Endothelial cell of umbilical vein (primary cell): ENCODE measurements around the gene TET1. TPM values are rescaled to one million over a fixed set of nuclear protein-coding genes. Genes with fewer than 3 reads are reported as not detected.

ENCODE experiments used
- BruUV-seq: library from RNA; stranded (reverse); fragments of 400-500 nt; replicated peaks from 2 replicates; lab custom pipeline; 2021; lab: Mats Ljungman, UMichigan
- CTCF ChIA-PET: fragments of 300-600, 350-600 bp; sonication (Branson Sonifier 250); formaldehyde crosslinking; loops from one replicate; lab custom pipeline; 2021; ENCODE audit warnings: antibody characterized with exemption, inconsistent platforms; lab: Charles Lee
- POLR2A ChIA-PET: fragments of 300-600, 350-600 bp; sonication (Branson Sonifier 250); formaldehyde crosslinking; loops from one replicate; lab custom pipeline; 2021; ENCODE audit warnings: antibody characterized with exemption, inconsistent platforms; lab: Charles Lee
- DNase-seq: peaks from one replicate; pipeline ENCODE4 v3.0.0-alpha.2; 2011; ENCODE audit warnings: low read depth, low spot score
- FAIRE-seq: peaks from 2 replicates; lab custom pipeline; 2011; peaks lifted over from hg19 to GRCh38; lab: Jason Lieb, UNC
- H2AFZ ChIP-seq: 2 replicates; pipeline ENCODE4 v1.6.0; 2012; ENCODE audit warnings: low read depth, low read length, control low read depth, inconsistent platforms
- H3K27ac ChIP-seq: 2 replicates; pipeline ENCODE4 v1.5.1; 2011; ENCODE audit warnings: low read depth, mild to moderate bottlenecking, control low read depth, low read length, moderate library complexity; ENCODE audit not compliant: insufficient read depth
- H3K27me3 ChIP-seq, 2 experiments: 2 replicates each; pipeline versions ENCODE4 v1.6.0 to v1.6.1; 2011; ENCODE audit warnings: low read length in 2 of 2, mixed read lengths in 1 of 2; ENCODE audit not compliant: control insufficient read depth in 2 of 2, insufficient read depth in 2 of 2
- H3K36me3 ChIP-seq, 2 experiments: 2 replicates in 1 of 2; 3 replicates in 1 of 2; pipeline ENCODE4 v1.5.1; 2011; ENCODE audit warnings: low read length in 2 of 2, mild to moderate bottlenecking in 1 of 2, moderate library complexity in 1 of 2; ENCODE audit not compliant: control insufficient read depth in 2 of 2, insufficient read depth in 2 of 2; ENCODE audit errors: extremely low read depth in 1 of 2
- H3K4me1 ChIP-seq: 3 replicates; pipeline ENCODE4 v1.5.1; 2011; ENCODE audit warnings: mild to moderate bottlenecking, low read length; ENCODE audit not compliant: control insufficient read depth, insufficient read depth; ENCODE audit errors: extremely low read depth
- H3K4me2 ChIP-seq: 2 replicates; pipeline ENCODE4 v1.6.1; 2011; ENCODE audit warnings: low read length, control low read depth, mixed read lengths; ENCODE audit not compliant: insufficient read depth
- H3K4me3 ChIP-seq, 3 experiments: fragments of 200-600 bp in 1 of 3; sonication (generic), shearing (Covaris generic) in 1 of 3; replicated peaks in 1 of 3; 2 replicates each; pipeline ENCODE4 v1.5.1; 2011 to 2016; ENCODE audit warnings: control low read depth in 3 of 3, low read length in 3 of 3, mild to moderate bottlenecking in 2 of 3, inconsistent platforms in 1 of 3, low read depth in 1 of 3, moderate library complexity in 1 of 3; ENCODE audit not compliant: insufficient read depth in 1 of 3
- H3K79me2 ChIP-seq: 2 replicates; pipeline ENCODE4 v1.6.0; 2012; ENCODE audit warnings: low read length, inconsistent platforms; ENCODE audit not compliant: control insufficient read depth, insufficient read depth
- H3K9ac ChIP-seq: replicated peaks from 2 replicates; pipeline ENCODE3; 2011; ENCODE audit warnings: low read length, control low read depth; ENCODE audit not compliant: insufficient read depth; ENCODE audit errors: extremely low read depth
- H3K9me1 ChIP-seq: replicated peaks from 3 replicates; pipeline ENCODE4 v1.6.0; 2011; ENCODE audit warnings: mild to moderate bottlenecking, low read length; ENCODE audit not compliant: control insufficient read depth, insufficient read depth; ENCODE audit errors: extremely low read depth
- H3K9me3 ChIP-seq: replicated peaks from 2 replicates; pipeline ENCODE4 v1.5.1; 2012; ENCODE audit warnings: low read length, inconsistent platforms; ENCODE audit not compliant: control insufficient read depth, insufficient read depth
- H4K20me1 ChIP-seq: replicated peaks from 2 replicates; pipeline ENCODE3; 2011; ENCODE audit warnings: mild to moderate bottlenecking, low read length; ENCODE audit not compliant: control insufficient read depth, insufficient read depth; ENCODE audit errors: extremely low read depth
- CTCF ChIP-seq, 2 donors: IDR thresholded peaks; 1 replicate in 1 of 2; 2 replicates in 1 of 2; pipeline ENCODE4 v1.5.1; 2011; ENCODE audit warnings: low read length in 2 of 2, mild to moderate bottlenecking in 2 of 2, moderate library complexity in 2 of 2, control low read depth in 1 of 2, inconsistent platforms in 1 of 2, low read depth in 1 of 2; ENCODE audit not compliant: insufficient read depth in 1 of 2; ENCODE audit errors: extremely low read depth in 1 of 2
- EZH2 ChIP-seq: IDR thresholded peaks from 2 replicates; pipeline ENCODE4 v1.6.1; 2012; ENCODE audit warnings: borderline replicate concordance, low read depth, mild to moderate bottlenecking, moderate library complexity, low read length, inconsistent platforms; ENCODE audit not compliant: severe bottlenecking
- FOS ChIP-seq: IDR thresholded peaks from 2 replicates; pipeline ENCODE4 v1.6.1; 2011; ENCODE audit warnings: mild to moderate bottlenecking, low read length, moderate library complexity, borderline replicate concordance; ENCODE audit not compliant: insufficient read depth
- JUN ChIP-seq: IDR thresholded peaks from 2 replicates; pipeline ENCODE4 v1.6.1; 2011; ENCODE audit warnings: borderline replicate concordance, low read depth; ENCODE audit not compliant: insufficient read length, insufficient read depth
- POLR2A ChIP-seq: IDR thresholded peaks from 2 replicates; pipeline ENCODE4 v1.6.1; 2012; ENCODE audit warnings: low read depth, mild to moderate bottlenecking, control low read depth, low read length
- POLR2AphosphoS5 ChIP-seq: IDR thresholded peaks from 2 replicates; pipeline ENCODE4 v1.6.1; 2012; ENCODE audit warnings: low read depth, mild to moderate bottlenecking, control low read depth, low read length, moderate library complexity; ENCODE audit not compliant: insufficient read depth
- dilution Hi-C: fragments of 300-500 bp; cut with MboI; formaldehyde crosslinking; loops from one replicate; pipeline ENCODE4 v1.15.0; 2019; ENCODE audit warnings: low sequenced_read_pairs; ENCODE audit not compliant: extremely low pct_ligation_motif_present
- intact Hi-C: fragments of 100-400 bp; cut with micrococcal nuclease; formaldehyde crosslinking; loops from one replicate; pipeline ENCODE4 v1.10.0; 2022
- polyA plus RNA-seq, 4 experiments: library from polyadenylated mRNA; depleted of rRNA in 3 of 4; stranded (reverse) in 3 of 4; unstranded in 1 of 4; fragments of >200 nt; gene quantifications; 2 replicates each; pipeline versions ENCODE4 v1.2.1 to v1.2.3, GENCODE V29; 2011 to 2012; ENCODE audit warnings: missing spikeins in 1 of 4
- total RNA-seq: library from RNA; stranded (reverse); gene quantifications from 2 replicates; pipeline ENCODE4 v1.2.3, GENCODE V29; 2021

The TET1 gene
- total and polyA plus RNA-seq, 2 donors (not counting 3 experiments of a cell fraction or from before 2014, with no cell fraction given): 0.23 to 1.5 TPM

GRCh38 chr10:68727146-68727545, 167.0 kb downstream of the TET1 start:
- intact Hi-C loops: loop anchor here (10.0 kb wide), 1 partner anchor 322 kb away; the partner anchor contains the start of gene RUFY2
- ChIA-PET CTCF (interaction anchor here (0.6 to 2.1 kb wide), 3 partner anchors 17 to 196 kb away, joined by 3 to 15 read pairs (median 3); no protein-coding TSS in a partner anchor), POLR2A (no interaction called here)
- peaks cover 56% of the 10 kb centered on the region for H3K79me2 ChIP-seq
- H3K9me3 ChIP-seq: no peaks in the 10 kb centered on the region
- no peak overlapping the region for H3K4me2 ChIP-seq
- no peak overlapping the region for H2AFZ ChIP-seq
- H3K36me3 ChIP-seq: peaks cover 13% of the 10 kb centered on the region in 2 experiments
- H4K20me1 ChIP-seq: no peaks in the 10 kb centered on the region
- DNase-seq (no peak), FAIRE-seq (no peak)
- no peak overlapping the region for H3K9ac ChIP-seq
- dilution Hi-C loops: no loop called here
- no TSS peak for BruUV-seq
- no peaks in the 10 kb centered on the region for H3K9me1 ChIP-seq
- H3K4me3 ChIP-seq: no peak overlapping the region
- peaks cover 9% of the 10 kb centered on the region for H3K4me1 ChIP-seq
- TF ChIP-seq POLR2A (no peak), POLR2AphosphoS5 (no peak), EZH2 (no peak), JUN (no peak)
- H3K27me3 ChIP-seq: no peaks in the 10 kb centered on the region
- H3K27ac ChIP-seq: no peak overlapping the region

- intact Hi-C loops: no loop called here
- no peaks in the 10 kb centered on the region for H3K9me3 ChIP-seq
- peaks cover 16 to 21% of the 10 kb centered on the region in 2 experiments for H3K36me3 ChIP-seq
- FAIRE-seq: no peak
- H3K9me1 ChIP-seq: no peaks in the 10 kb centered on the region
- POLR2A ChIA-PET: no interaction called here
- H3K27ac ChIP-seq: no peak overlapping the region
- H2AFZ ChIP-seq: no peak overlapping the region
- CTCF ChIA-PET: no interaction called here
- H3K27me3 ChIP-seq: no peaks in the 10 kb centered on the region
- dilution Hi-C loops: no loop called here
- DNase-seq: no peak
- no peak overlapping the region for H3K9ac ChIP-seq
- H3K4me3 ChIP-seq: no peak overlapping the region
- no peak overlapping the region for H3K4me2 ChIP-seq
- TF ChIP-seq CTCF (IDR thresholded peaks at IDR 0.05; ENCODE audit: extremely low read depth in 1 of 2, insufficient read depth in 1 of 2, low read depth in 1 of 2, low read length in 2 of 2) (no peak), FOS (no peak), POLR2AphosphoS5 (no peak), POLR2A (no peak), JUN (no peak)
- no peaks in the 10 kb centered on the region for H3K4me1 ChIP-seq
- no TSS peak for BruUV-seq
- H4K20me1 ChIP-seq: no peaks in the 10 kb centered on the region
- peaks cover 43% of the 10 kb centered on the region for H3K79me2 ChIP-seq
Measured at GRCh38 chr10:68732651-68733050, 172.5 kb downstream of the TET1 start.
